A549 (cell line): ENCODE measurements around the gene NDUFB5.

Source experiments
- CEBPB ChIP-seq, 2 experiments: fragments of >200 bp in 1 of 2; sonication (Bioruptor Twin) in 1 of 2; formaldehyde crosslinking in 1 of 2; IDR thresholded peaks; 2 replicates each; pipeline ENCODE4 v1.6.1; 2012 to 2016
- ESRRA ChIP-seq: fragments of 150-350 bp; IDR thresholded peaks from 2 replicates; pipeline ENCODE4 v1.6.1; 2014; ENCODE audit warnings: mild to moderate bottlenecking, low read length, borderline replicate concordance
- JUN ChIP-seq, 2 experiments: fragments of >200 bp; sonication (Bioruptor Twin); formaldehyde crosslinking; IDR thresholded peaks; 2 replicates in 1 of 2; 3 replicates in 1 of 2; pipeline ENCODE4 v1.6.1; 2016 to 2017
- MAFK ChIP-seq: fragments of 450-650 bp; IDR thresholded peaks from 2 replicates; pipeline ENCODE4 v1.6.1; 2014; ENCODE audit not compliant: partially characterized antibody
- MAX ChIP-seq: IDR thresholded peaks from 2 replicates; pipeline ENCODE4 v1.6.1; 2012
- MAZ ChIP-seq: fragments of 150-350 bp; IDR thresholded peaks from 2 replicates; pipeline ENCODE4 v1.6.1; 2014; ENCODE audit warnings: antibody characterized with exemption, low read depth, low read length, borderline replicate concordance
- NPAS2 ChIP-seq: fragments of 250-450 bp; sonication (Bioruptor Pico); IDR thresholded peaks from 2 replicates; pipeline ENCODE4 v1.8.0; 2022; ENCODE audit warnings: mild to moderate bottlenecking, moderate library complexity, borderline replicate concordance
- POLR2A ChIP-seq: IDR thresholded peaks from 2 replicates; pipeline ENCODE4 v1.6.1; 2012; ENCODE audit warnings: mild to moderate bottlenecking, low read length
- REST ChIP-seq: fragments of 200-600 bp; sonication (generic); IDR thresholded peaks from 2 replicates; pipeline ENCODE4 v1.6.1; 2016; ENCODE audit warnings: antibody characterized with exemption, mild to moderate bottlenecking, moderate library complexity
- ZC3H11A ChIP-seq: fragments of 450-650 bp; IDR thresholded peaks from 2 replicates; pipeline ENCODE4 v1.6.1; 2014; ENCODE audit warnings: antibody characterized with exemption, mild to moderate bottlenecking
- TF ChIP-seq, protein P1 (sequence below): fragments of >200 bp; sonication (Bioruptor Twin); formaldehyde crosslinking; IDR thresholded peaks from 3 replicates; pipeline ENCODE4 v1.5.1; 2016

- no peak for TF ChIP-seq MAZ
- TF ChIP-seq, protein P1, sequence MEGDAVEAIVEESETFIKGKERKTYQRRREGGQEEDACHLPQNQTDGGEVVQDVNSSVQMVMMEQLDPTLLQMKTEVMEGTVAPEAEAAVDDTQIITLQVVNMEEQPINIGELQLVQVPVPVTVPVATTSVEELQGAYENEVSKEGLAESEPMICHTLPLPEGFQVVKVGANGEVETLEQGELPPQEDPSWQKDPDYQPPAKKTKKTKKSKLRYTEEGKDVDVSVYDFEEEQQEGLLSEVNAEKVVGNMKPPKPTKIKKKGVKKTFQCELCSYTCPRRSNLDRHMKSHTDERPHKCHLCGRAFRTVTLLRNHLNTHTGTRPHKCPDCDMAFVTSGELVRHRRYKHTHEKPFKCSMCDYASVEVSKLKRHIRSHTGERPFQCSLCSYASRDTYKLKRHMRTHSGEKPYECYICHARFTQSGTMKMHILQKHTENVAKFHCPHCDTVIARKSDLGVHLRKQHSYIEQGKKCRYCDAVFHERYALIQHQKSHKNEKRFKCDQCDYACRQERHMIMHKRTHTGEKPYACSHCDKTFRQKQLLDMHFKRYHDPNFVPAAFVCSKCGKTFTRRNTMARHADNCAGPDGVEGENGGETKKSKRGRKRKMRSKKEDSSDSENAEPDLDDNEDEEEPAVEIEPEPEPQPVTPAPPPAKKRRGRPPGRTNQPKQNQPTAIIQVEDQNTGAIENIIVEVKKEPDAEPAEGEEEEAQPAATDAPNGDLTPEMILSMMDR: no peak
- TF ChIP-seq JUN (IDR thresholded peaks at IDR 0.05): no peak
- TF ChIP-seq POLR2A: no peak
- TF ChIP-seq MAX: no peak
- TF ChIP-seq MAFK: no peak
- TF ChIP-seq ESRRA: no peak
- no peak for TF ChIP-seq REST
- no peak for TF ChIP-seq CEBPB (IDR thresholded peaks at IDR 0.05)
- no peak for TF ChIP-seq NPAS2 (CRISPR knock-in tag)
- TF ChIP-seq ZC3H11A: no peak
Observed at GRCh38 chr3:179676081-179676480, 71.5 kb downstream of the NDUFB5 start.
